Mesodermal cell (in vitro differentiated cells): Measurements from ENCODE around the gene G6PC2.
A peak's percentile ranks its signal among the peaks of the same experiment; 100 is the strongest.
"Not testable (repeated sequence)": the region's sequence is repeated elsewhere in the genome, so short reads cannot be mapped to it uniquely, and the experiment has no call there.

Source experiments
- H3K27ac ChIP-seq: 2 replicates; pipeline ENCODE4 v1.7.0; 2013; ENCODE audit warnings: mild to moderate bottlenecking, low read depth, low read length, moderate library complexity; ENCODE audit not compliant: severe bottlenecking
- H3K36me3 ChIP-seq: 2 replicates; pipeline ENCODE4 v1.7.1; 2013; ENCODE audit warnings: mild to moderate bottlenecking, low read length, moderate library complexity; ENCODE audit not compliant: control insufficient read depth, insufficient read depth
- H3K4me1 ChIP-seq: one replicate; pipeline ENCODE4 v1.7.1; 2013; ENCODE audit warnings: mild to moderate bottlenecking, low read length; ENCODE audit not compliant: insufficient read depth, control insufficient read depth, poor library complexity, severe bottlenecking
- H3K4me3 ChIP-seq: 2 replicates; pipeline ENCODE4 v1.7.0; 2013; ENCODE audit warnings: low read length, control low read depth, mild to moderate bottlenecking; ENCODE audit not compliant: insufficient read depth, poor library complexity, severe bottlenecking; ENCODE audit errors: extremely low read depth
- H3K9me3 ChIP-seq: 2 replicates; pipeline ENCODE4 v1.7.1; 2013; ENCODE audit warnings: mild to moderate bottlenecking, low read length, moderate library complexity; ENCODE audit not compliant: control insufficient read depth
- WGBS, 2 experiments: methylation state at CpG; one replicate each; pipeline ENCODE4 v1.1.5; 2013; ENCODE audit warnings: missing lambda C conversion rate in 2 of 2; ENCODE audit not compliant: insufficient coverage in 2 of 2; 5-methylcytosine and 5-hydroxymethylcytosine counted together

The G6PC2 gene

GRCh38 chr2:168928113-168928831, 27.2 kb downstream of the G6PC2 start:
- H3K4me3 ChIP-seq, result no peak overlapping the region
- no peak overlapping the region for H3K27ac ChIP-seq
- WGBS, 2 experiments, result 93 to 100% methylated on average over 2 of the region's 3 CpGs
- no peaks in the 10 kb centered on the region for H3K9me3 ChIP-seq
- H3K4me1 ChIP-seq, result no peaks in the 10 kb centered on the region
- no peaks in the 10 kb centered on the region for H3K36me3 ChIP-seq

DNA sequence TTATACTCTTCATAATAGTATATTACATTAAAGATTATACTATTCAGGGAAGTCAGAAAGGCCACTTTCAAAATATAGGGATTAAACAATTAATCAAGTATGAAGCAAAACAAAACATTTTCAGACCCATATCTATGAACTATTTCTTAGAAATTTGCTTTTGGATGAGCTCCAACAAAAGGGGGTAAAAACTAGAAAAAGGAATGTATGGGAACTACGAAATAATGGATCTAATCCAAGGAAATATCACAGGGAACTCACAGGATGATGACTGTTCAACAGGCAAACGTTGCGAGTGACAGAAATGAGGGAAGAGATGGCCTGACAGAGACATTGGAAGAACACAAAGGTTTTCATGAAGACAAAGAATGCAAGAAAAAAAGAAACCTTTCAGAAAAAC, 27.9 kb downstream of the G6PC2 start:
- H3K36me3 ChIP-seq, result no peaks in the 10 kb centered on the region
- H3K27ac ChIP-seq, result no peak overlapping the region
- WGBS, 2 experiments, result 75 to 94% methylated on average over 1 to 3 of the region's 3 CpGs
- no peaks in the 10 kb centered on the region for H3K9me3 ChIP-seq
- no peak overlapping the region for H3K4me3 ChIP-seq
- no peaks in the 10 kb centered on the region for H3K4me1 ChIP-seq

- Histone ChIP-seq H3K27ac (no peak overlapping the region), H3K4me1 (no peaks in the 10 kb centered on the region), H3K36me3 (no peaks in the 10 kb centered on the region), H3K9me3 (no peaks in the 10 kb centered on the region), H3K4me3 (no peak overlapping the region)
- WGBS, 2 experiments, result 86% methylated on average over 1 of the region's 1 CpG; no CpG with 5 or more reads in 1 of the 2 experiments
Observed at GRCh38 chr2:168930242-168930641, 29.2 kb downstream of the G6PC2 start.

DNA sequence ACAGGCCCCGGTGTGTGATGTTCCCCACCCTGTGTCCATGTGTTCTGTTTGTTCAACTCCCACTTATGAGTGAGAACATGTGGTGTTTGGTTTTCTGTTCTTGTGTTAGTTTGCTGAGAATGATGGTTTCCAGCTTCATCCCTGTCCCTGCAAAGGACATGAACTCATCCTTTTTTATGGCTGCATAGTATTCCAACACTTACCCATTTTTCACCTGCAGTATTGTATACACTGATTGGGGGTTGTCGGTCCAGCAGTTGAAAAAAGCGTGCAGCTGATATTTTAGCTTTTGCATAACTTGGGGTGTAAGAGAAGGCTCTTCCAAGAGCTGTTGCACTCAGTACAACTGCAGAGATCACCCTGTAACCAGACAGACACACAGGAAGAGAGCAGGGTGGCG, 31.1 kb downstream of the G6PC2 start:
- WGBS, 2 experiments, result 95 to 100% methylated on average over 2 to 3 of the region's 4 CpGs
- not testable (repeated sequence) for H3K4me3 ChIP-seq, H3K4me1 ChIP-seq, H3K9me3 ChIP-seq, H3K27ac ChIP-seq, H3K36me3 ChIP-seq

DNA sequence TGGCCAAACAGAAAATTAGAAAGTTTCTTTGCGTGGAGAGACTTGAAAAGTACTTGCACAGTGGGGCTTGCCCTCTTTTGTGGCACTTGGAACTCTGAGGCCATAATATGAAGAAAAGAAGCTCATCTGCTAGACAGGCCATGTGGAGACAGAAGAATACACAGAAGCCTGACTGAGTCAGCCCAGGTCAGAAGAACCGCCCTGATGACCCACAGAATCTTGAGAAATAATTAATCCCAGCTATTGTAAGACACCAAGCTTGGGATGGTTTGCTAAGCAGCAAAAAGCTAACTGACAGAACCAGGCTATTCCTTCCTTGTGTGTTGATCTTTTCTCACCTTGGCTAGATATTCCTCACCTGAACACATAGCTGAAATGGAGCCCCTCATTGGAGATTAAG, 33.7 kb downstream of the G6PC2 start:
- Histone ChIP-seq H3K36me3 (no peaks in the 10 kb centered on the region), H3K4me3 (no peak overlapping the region), H3K27ac (no peak overlapping the region), H3K9me3 (no peaks in the 10 kb centered on the region), H3K4me1 (no peaks in the 10 kb centered on the region)
- WGBS, 2 experiments, result 96 to 100% methylated on average over 2 of the region's 2 CpGs

DNA sequence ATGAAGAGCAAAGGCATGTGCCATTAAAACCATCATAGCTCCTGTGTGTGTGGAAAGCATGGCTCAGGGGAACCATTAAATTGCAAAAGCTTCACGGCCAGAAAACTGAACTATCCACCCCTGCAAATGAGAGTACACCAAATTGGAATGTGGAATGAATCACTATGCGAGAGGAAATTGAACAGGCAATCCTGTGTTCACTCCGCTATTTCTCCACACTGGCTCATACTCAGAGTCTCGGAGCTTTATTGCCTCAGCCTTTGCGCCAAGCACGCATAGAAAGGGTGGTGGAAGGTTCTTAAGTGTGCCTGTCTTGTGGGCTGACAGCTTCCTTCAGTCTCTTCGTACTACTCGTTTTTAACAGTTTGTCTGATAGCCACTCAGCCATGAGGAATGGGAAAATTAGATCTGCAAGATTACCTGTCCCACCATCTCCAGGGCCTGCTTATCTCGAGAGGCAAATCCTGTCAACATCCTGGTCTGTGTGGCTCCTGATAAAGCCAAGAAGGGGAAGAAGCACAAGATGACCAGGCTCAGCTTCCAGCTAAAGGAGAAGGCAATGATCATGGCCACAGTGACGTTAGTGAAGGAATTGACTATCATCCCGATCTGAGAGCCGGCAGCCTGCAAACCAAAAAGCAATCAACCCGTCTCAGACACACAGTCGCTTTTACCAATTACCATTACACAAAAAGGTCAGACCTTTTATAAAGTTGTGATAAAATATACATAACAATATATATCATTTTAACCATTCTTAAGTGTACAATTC, 34.9 kb downstream of the G6PC2 start:
- H3K27ac ChIP-seq, result peak overlapping the region; percentile 84
- no peaks in the 10 kb centered on the region for H3K4me1 ChIP-seq
- no peak overlapping the region for H3K4me3 ChIP-seq
- H3K36me3 ChIP-seq, result no peaks in the 10 kb centered on the region
- H3K9me3 ChIP-seq, result no peaks in the 10 kb centered on the region
- 86 to 88% methylated on average over 7 to 8 of the region's 14 CpGs for WGBS, 2 experiments

- no peak overlapping the region for H3K4me3 ChIP-seq
- H3K4me1 ChIP-seq, result no peaks in the 10 kb centered on the region
- no peaks in the 10 kb centered on the region for H3K36me3 ChIP-seq
- no CpG with 5 or more reads among the region's 1 CpG for WGBS, 2 experiments
- H3K9me3 ChIP-seq, result no peaks in the 10 kb centered on the region
- H3K27ac ChIP-seq, result no peak overlapping the region
Observed at GRCh38 chr2:168939061-168939460, 38.0 kb downstream of the G6PC2 start.

DNA sequence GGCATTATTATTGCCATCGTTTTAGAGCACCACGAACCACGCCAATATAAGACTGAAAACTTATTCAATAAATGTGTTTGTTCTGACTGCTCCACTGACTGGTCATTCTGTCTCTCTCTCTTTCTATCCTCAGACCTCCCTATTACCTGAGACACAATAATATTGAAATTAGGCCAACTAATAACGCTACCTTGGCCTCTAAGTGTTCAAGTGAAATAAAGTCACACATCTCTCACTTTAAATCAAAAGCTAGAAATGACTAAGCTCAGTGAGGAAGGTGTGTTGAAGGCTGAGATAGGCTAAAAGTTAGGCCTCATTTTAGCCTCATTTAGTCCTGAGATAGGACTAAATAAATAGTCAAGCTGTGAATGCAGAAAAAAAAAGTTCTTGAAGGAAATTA, 38.8 kb downstream of the G6PC2 start:
- Histone ChIP-seq H3K36me3 (no peaks in the 10 kb centered on the region), H3K27ac (no peak overlapping the region), H3K9me3 (no peaks in the 10 kb centered on the region), H3K4me3 (no peak overlapping the region), H3K4me1 (no peaks in the 10 kb centered on the region)
- WGBS, 2 experiments, result no CpG with 5 or more reads among the region's 4 CpGs

GRCh38 chr2:168941297-168941696, 40.2 kb downstream of the G6PC2 start:
- no peaks in the 10 kb centered on the region for H3K36me3 ChIP-seq
- H3K4me1 ChIP-seq, result no peaks in the 10 kb centered on the region
- H3K9me3 ChIP-seq, result no peaks in the 10 kb centered on the region
- no peak overlapping the region for H3K4me3 ChIP-seq
- H3K27ac ChIP-seq, result no peak overlapping the region

- Histone ChIP-seq H3K27ac (no peak overlapping the region), H3K36me3 (no peaks in the 10 kb centered on the region), H3K4me3 (no peak overlapping the region), H3K4me1 (no peaks in the 10 kb centered on the region), H3K9me3 (no peaks in the 10 kb centered on the region)
- 50 to 100% methylated on average over 1 to 2 of the region's 3 CpGs for WGBS, 2 experiments
Observed at GRCh38 chr2:168944065-168944464, 43.0 kb downstream of the G6PC2 start.

DNA sequence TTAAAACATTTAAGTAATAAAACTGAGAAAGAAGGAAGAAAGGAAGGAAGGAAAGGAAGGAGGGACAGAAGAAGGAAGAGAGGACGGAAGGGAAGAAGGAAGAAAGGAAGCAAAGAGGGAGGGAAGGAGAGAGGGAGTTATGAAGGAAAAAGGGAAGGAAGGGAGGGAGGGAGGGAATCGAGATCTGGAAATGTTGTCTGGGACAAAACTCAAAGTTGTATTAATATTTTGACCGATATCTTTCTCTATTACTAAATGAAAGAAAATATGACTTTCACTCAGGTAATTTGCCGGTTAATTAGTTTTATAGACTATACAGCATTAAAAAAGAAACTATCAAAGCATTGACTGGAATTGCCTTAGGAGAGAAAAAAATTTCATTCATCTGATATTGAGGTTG, 44.4 kb downstream of the G6PC2 start:
- 82 to 100% methylated on average over 1 of the region's 4 CpGs for WGBS, 2 experiments
- Histone ChIP-seq H3K36me3 (no peaks in the 10 kb centered on the region), H3K27ac (no peak overlapping the region), H3K4me1 (no peaks in the 10 kb centered on the region), H3K4me3 (no peak overlapping the region), H3K9me3 (no peaks in the 10 kb centered on the region)
